GM18508 (cell line): ENCODE measurements around the gene GMPR2.

Experiments used
- ATAC-seq: cut with Tn5 transposase; IDR thresholded peaks from one replicate; pipeline ENCODE4 v1.9.1; 2021; ENCODE audit warnings: moderate number of reproducible peaks; ENCODE audit not compliant: insufficient read depth, unreplicated experiment

GMPR2 gene

DNA sequence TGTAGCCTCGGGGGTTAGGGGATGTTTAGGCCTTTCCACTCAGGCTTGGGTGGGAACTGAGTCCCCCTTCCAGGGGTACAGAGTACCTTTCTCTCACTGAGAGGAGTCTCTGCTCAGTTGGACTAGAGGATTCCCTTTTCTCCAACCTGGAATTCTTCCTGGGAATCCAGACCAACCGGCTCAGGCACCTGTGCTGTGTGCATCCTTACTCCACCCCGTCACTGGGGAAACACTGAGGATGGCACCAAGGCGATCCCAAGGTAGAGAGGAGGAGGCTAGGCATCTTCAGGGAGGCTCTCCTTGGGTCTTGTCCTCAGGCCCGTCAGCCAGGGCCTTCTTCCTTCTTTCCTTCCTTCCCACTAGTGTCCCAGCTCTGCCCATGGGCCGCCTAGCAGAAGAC lies 31.1 kb downstream of the GMPR2 start:
- no peak for ATAC-seq

DNA sequence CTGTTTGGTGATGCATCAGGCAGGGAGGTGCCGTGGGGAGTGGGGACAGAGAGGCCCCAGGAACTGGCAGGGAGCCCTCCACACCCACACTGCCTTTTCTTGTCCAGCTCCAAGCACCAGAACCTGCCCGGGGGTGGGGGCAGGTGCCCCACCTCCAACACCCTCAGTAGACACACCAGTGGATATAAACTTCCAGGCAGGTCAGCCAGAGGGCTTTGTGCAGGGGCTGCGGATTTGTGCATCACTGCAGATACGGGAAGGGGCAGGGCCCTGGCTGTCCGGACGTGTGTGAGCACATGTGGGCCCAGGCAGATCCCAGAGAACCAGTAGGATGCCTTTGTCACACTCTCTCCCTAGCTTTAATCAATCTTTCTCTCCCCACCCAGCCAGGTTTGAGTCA lies 31.6 kb downstream of the GMPR2 start:
- ATAC-seq, result no peak

DNA sequence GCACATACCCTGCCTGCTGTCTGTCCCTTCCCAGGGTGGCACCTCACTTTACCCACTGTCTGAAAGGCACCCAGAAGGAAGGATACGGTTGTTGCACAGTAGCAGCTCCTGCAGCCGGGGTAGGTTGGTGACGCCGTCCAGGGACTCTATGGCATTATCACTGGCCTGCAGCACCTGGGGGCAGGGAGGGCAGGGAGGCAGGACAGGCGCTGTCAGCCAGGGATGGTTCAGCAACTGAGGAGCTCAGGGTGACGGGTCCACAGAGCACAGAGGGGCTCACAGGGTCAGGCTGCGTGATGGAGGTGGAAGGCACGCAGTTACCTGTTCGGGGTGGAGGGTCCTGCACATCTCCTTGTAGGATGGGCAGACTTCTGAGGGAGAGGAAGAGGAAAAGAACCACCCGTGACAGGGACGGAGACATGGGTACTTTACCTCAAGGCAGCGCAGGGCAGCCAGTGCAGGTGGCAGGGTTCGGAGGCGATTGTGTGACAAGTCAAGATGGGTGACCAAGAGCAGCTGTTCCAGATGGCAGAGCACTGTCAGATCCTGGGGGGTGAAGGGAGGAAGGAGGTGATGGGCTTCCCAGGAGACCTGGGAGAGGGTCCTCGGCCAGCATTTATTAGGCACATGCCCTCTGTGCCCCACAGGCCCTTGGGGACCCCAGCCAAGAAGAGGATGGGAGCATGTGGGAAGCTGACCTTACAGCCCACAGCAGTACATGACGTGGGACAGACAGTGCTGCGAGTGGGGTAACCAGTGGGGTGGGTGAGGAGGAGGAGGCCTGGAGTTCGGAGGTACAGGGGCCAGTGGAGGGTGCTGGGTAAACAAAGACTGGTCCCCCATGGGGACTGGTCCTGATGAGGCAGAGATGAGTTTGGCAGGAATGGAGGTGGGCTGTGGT lies 33.9 kb downstream of the GMPR2 start:
- no peak for ATAC-seq

DNA sequence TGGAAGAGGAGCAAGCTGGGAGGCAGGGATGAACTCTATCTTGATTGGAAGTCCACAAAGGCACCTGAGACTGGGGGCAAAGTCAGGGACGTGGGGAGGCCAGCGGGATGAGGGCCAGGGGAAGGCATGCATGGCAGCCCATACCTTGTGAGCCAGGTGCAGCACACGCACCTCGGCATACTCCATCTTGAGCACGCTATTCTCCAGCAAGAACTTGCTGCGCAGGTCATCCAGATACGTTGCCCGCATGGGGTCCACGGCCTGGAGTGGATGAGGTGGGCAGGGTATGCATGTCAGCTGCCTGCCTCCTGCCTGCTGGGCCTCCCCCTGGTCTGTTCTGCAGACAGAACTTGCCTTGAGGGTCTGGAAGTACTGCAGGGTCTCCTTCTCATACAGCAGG lies 34.8 kb downstream of the GMPR2 start:
- ATAC-seq, result no peak

DNA sequence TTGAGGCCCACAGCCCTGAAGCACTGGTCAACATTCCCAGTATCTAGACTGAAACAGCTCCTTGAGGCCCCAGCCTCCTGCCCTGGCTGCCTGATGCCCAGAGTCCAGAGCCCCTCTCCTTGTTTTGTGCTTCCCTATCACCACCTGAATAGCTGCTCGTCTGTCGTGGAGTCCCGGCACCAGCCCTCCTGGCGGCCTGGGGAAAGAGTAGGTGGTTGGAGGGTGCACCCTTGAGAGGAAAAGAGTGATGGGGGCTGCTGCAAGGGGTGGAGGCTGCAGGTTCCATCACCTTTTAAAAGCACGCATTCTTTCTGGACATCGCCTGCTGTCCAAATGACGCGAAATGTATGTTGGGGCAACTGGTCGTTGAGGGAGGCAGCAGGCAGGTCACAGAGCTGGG lies 35.5 kb downstream of the GMPR2 start:
- no peak for ATAC-seq

DNA sequence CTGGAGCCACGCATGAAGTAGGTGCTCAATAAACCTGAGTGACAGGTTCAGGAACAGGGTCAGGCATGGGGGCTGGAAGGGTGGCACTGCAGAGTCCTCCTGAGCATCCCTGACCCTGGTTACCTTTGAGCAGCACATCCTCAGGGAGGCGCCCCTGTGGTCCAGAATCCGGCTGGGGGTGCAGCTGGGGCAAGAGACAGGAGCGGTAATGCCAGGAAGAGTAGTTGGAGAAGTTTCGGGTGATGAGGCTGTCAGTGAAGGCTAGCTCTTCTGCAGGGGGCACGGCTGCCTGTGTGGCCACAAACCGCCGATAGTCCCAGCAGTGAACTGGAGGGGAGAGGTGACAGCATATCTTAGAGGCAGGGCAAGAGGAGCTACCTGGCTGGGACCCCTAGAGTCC lies 36.6 kb downstream of the GMPR2 start:
- no peak for ATAC-seq

DNA sequence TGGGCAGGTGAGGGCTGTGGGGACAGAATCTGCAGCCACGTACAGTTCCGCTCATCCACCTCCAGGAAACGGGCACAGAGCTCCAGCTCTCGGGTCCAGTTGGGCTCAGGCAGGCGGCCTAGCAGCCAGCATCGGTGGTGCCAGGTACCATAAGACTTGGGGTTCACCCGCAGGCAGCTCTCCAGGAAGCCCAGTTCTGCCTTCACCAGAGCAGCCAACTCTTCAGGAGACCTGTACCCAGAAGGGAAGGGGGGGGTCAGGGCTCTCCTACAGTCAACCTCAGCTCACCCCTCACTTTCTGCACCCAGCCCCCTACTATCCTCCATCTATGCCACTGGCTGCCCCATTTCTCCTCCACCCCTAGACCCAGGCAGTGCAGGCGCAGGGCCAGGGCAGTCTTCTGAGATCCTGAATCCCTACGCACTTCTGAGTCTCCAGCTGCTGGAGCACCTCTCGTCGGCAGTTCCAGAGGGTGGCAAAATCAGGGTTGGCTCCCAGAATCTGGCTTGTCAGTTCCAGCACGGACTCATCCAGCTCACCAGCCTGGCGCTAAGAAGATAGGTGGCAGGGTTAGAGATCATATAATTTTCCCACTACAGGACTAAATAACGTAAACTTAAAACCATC lies 37.3 kb downstream of the GMPR2 start:
- ATAC-seq, result no peak

DNA sequence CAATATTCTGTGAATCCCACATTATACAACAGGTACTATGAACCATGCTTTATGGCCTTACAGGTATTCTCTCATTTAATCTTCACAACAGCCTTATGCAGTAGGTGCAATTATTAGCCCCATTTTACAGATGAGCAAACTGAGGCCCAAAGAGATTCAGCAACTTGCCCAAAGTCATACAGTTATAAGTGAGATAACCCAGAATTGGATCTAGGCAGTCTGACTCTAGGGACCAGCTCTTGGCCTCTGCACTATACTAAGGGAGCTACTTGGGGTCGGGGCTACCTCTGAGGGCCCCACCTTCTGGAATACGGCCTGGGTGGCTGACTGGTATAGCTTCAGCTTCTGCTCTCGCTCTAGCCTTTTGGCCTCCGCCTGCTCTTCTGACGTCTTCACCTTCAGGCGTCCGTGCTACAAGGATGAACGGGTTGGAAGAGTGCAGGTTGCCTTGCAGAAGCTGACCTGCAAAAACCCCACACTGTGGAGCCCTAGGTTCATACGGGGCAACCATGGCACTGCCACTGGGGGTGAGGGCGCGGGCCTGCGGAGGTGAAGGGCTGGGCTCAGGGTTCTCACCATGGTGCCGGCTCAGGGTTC lies 37.9 kb downstream of the GMPR2 start:
- no peak for ATAC-seq

DNA sequence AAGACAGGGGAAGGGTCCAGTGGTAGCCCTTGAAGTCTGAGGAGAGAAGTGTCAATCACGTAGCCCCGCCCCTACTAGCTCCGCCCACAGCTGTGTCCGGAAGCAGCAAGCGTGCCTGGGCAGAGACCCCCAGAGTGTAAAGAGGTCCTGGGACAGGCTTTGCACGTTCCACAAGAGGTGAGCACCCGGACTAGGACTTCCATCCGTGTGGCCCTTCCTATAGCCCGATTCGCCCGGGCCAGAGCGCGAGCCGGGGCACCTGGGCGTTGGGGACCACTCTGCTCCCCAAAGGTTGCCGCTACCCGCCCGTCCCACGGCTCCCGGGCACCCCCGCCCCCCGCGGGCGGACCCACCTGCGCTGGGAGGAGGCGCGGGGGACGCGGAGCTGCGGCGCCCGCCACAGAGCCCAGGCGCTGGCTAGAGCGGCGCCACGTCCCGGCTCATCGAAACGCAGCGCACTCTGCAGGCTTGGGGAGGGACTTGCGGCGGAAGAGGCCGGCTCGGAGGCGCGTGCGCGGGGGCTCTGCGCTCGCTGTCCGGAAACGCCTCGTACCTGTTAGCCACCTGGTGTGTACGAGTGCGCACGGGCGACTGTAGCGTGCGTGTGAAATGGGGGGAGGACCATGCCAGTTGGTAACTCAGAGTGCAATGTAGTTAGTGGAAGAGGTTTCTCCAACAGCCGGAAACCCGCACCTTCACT lies 38.6 kb downstream of the GMPR2 start, which contains the start of gene RABGGTA:
RABGGTA (minus strand) TSS at position 464 of the 700 bp plus-strand sequence. CDS start 482 bp downstream, outside the sequence.
- peak; percentile 39 for ATAC-seq

DNA sequence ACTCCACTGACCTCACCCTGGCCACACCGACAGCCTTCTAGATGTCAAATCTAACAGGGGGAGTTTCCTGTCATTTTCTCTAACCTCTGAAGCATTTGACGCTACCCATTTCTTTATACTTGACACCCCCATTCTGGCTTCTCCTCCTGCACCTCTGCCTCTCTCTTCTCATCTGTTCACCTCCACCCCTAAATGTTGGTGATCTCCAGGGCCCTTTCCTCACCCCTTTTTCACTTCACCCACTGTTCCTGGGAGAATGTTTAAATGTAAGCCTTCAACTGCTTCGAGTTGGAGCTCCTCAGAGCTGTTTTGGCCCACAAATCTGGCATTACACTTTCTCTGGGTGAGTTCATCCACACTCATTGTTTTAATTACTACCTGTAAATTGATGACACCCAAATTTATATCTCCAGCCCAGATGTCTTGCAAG lies 39.1 kb downstream of the GMPR2 start:
- no peak for ATAC-seq

DNA sequence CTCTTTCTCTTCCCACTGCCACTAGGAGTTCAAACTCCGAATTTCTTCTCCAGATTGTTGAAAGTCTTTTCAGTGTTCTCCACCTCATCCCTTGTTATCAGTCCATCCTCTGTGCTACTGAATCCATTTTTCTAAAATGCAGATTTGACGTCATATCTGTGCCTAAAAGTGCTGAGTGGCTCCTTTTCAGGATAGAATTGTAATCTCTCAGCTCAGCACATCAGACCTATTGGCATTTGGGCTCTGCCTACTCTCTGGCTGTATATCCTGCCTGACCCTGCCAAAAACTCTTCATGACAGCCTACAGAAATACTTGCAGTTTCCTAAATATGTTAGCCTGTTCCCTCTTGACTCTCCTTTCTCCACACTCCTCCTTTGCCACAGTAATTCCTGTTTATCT lies 39.7 kb downstream of the GMPR2 start:
- ATAC-seq, result no peak

DNA sequence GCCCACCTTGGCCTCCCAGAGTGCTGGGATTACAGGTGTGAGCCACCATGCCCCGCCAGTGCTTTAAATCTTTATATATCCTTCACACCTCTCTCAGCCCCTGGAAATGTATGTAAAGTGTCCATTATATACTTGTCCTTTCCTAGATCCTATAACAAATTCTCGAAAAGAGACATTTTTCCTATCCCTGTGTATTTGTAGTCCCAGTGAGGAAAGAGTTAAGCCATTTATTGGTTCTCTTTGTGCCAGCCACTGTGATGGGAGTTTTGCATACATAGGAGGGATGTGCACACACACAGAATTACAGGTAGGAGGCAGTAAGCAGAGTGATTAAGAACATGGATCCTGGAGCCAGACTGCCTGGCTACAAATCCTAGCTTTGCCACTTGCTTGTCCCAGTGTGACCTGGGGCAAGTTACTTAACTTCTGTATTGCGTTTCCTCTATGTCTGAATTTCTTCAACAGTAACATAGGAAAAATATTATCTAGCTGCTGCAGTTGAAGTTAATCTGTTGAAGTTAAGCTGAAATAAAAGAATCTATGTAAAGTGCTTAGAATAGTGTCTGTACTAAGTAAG lies 40.8 kb downstream of the GMPR2 start:
- no peak for ATAC-seq

DNA sequence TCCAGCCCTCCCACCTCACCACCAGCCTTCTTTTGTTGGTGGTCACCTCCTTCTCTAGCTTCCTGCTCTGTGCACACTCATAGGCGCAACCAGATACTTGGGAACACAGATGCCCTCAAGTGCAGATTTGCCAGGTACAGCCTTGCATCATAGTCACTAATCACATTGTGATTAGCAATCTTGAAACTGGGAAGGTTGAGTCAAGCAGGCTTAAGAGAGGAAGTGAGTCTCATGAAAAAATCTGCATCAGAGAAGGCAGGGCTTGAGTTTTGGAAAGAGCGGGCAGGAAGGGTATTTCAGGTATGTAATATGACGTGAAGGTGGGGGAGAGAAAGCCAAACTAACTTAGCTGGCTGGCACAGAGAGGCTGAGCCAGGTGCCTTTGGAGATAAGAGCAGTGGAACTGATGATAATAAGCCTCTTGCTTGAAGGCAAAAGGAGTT lies 41.4 kb downstream of the GMPR2 start:
- ATAC-seq, result peak; percentile 47

DNA sequence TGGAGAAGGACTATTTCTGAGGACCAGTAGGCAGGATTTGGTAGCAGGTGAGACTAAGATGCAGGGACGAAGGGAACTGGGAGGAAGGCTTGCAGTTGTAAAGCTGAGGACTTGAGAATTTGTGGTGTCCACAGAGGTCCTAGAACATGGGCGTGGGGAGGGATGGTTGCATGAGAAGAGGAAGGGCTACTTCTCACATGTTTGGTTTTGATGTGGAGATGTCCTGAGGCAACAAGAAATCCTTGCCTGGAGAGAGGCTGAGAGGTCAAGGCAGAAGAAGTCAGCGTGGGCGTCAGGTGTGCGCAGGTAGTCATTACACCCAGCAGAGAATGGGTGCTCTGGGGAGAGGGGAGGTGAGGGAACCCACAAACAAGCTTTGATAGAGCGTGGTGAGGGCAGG lies 44.3 kb downstream of the GMPR2 start:
- ATAC-seq, result no peak

DNA sequence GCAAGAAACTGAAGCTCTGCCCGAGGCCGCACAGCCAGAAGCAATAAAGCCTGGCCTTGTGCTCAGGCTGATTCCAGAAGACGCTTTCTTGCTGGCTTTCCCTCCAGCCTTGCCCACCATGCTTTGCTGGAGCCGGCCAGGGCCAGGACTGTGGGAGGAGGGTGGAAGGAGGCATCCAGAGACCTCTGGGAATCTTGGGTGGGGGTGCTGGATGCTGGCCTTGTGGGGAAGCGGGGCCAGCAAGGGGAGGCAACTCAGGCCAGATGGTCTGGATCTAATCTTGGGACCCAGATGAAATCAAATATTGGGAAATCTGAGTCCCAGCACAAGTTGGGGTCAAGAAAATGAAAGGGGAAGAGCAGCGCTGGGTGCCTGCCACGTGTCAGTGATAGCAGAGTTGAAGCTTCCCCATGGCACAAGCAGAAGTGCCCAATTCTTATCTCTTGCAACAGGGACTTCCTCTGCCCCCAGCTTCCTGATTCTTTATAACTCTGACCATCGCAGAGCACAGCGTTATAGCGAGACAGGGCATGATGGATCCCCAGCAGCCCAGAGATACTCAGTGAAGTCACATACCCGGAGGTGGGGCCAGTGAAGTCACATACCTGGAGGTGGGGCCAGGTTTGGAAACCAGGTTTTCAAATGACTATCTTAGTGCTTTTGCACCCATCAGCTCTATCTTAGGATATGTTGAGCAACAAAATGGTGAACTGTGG lies 45.0 kb downstream of the GMPR2 start:
- ATAC-seq, result no peak

DNA sequence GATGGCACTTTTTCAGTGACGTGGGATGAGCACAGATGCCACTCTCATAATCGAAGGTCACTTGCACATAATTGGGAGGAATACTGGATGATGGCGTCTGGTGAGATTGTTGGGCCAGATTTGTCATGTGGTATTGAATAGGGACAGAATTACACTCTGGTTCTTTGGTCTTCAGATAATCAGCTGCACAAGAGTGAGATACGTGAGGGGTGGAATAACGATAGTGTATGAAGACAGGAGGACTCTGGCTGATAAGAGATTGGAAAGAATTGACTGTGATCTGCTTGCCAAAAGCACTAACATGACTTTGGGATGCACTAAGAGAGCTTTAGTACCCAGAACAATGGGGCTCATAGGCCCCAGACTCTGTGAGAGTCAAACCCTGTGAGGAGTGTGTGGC lies 45.7 kb downstream of the GMPR2 start:
- ATAC-seq, result no peak

DNA sequence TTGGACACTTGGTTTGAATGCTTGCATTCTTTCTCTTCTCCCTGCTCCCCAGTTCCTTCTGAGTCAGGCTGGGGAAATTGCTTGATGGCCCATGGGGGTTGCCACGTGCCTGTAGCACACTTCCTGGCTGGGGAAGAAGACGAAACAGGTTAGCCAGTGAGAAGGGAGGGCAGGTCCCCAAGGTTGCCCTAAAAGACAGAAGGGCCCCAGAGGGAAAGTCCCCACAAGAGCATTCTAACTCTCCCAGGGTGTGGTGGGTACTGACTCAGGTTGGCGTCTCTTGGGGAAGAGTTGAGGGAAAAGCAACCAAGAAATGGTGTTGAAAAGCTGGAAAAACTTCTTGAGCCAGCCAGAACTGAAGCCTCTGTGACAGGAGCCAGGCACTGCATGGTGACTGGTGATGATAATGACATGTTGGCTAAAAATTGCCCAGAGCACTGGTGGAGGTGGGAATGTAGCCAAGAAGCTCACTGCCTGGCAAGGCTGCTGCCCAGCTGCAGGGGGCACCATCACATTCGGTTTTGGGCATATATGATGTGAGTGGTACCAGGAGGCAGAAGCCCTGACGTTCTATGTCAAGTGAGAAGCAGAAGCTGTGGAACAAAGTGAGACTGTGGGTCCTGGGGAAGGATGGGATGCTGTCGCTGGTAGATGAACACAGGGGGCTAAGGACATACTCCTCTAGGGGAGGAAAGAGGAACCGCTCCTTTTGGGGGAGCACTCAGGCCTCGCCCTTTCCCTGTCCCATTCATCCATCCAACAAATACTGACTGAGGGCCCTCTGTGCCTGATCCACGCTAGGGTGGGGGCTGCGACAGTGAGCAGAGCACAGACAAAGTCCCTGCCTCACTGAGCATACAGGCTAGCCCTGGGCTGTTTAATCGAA lies 46.8 kb downstream of the GMPR2 start:
- no peak for ATAC-seq

DNA sequence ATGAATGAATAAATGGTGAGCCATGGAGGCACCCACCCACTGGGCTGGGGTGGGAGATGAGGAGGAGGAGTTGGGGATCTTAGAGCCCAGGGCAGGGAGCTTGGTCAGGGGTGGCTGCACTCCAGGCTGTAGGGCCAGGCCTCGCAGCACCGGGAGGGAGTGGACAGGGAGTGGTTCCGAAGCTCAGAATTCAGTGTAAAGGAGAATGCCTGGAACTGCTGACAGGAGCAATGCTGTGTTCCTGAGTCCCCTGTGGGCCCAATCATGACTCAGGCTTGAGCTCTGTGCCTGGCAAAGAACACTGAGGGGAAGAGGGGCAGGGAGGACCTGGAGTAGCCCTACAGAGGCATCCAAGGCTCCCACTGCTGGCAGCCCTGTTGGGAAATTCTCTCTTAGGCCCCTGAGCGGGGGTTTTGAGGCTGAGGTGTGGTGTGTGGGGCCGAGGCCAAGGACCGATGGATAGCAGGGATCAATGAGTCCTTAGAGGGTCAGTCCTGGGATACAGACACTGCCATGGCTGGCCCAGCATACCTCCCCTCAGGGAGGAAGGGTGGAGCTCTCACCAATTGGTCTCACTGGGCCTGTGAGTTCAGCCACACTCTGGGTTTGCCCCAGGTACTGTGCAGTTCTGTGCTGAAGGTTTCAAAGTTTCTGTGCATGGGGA lies 48.2 kb downstream of the GMPR2 start:
- ATAC-seq, result no peak
